PC-3 (cell line): ENCODE results near the gene SMAD7. TPM values are rescaled to one million over a fixed set of nuclear protein-coding genes. Genes with fewer than 3 reads are reported as not detected.

Experiments used
- ATAC-seq: fragments of 200-7000 bp; cut with Tn5 transposase; 2 replicates; pipeline ENCODE4 v1.9.1; 2020; ENCODE audit warnings: mild to moderate bottlenecking, moderate library complexity
- BruUV-seq: library from RNA; stranded (reverse); fragments of 400-500 nt; replicated peaks from 2 replicates; lab custom pipeline; 2021; lab: Mats Ljungman, UMichigan
- CTCF ChIA-PET: fragments of 300-600 bp; sonication (Branson Sonifier 250); formaldehyde crosslinking; loops from one replicate; lab custom pipeline; 2022; ENCODE audit warnings: antibody characterized with exemption; lab: Charles Lee
- POLR2A ChIA-PET: fragments of 300-600 bp; sonication (Branson Sonifier 250); formaldehyde crosslinking; loops from one replicate; lab custom pipeline; 2022; ENCODE audit warnings: antibody characterized with exemption; ENCODE audit not compliant: unreplicated experiment; lab: Charles Lee
- DNase-seq: peaks from one replicate; pipeline ENCODE4 v3.0.0-alpha.2; 2015
- H2AFZ ChIP-seq: fragments of 300-600 bp; sonication (generic); 2 replicates; pipeline ENCODE4 v1.6.0; 2016; ENCODE audit warnings: antibody characterized with exemption, low read length
- H3F3A ChIP-seq: fragments of 300-600 bp; sonication (generic); one replicate; pipeline ENCODE4 v1.6.0; 2017; ENCODE audit warnings: antibody characterized with exemption, low read length, control low read depth, mild to moderate bottlenecking; ENCODE audit not compliant: unreplicated experiment
- H3K27ac ChIP-seq: fragments of 300-600 bp; sonication (generic); 2 replicates; pipeline ENCODE4 v1.5.1; 2016; ENCODE audit warnings: mild to moderate bottlenecking, low read length
- H3K27me3 ChIP-seq: fragments of 300-600 bp; sonication (generic); 2 replicates; pipeline ENCODE4 v1.6.1; 2016; ENCODE audit warnings: low read length, mixed read lengths
- H3K36me3 ChIP-seq: fragments of 300-600 bp; sonication (generic); 2 replicates; pipeline ENCODE4 v1.6.1; 2016; ENCODE audit warnings: low read depth, mixed run types, low read length, mixed read lengths
- H3K4me1 ChIP-seq: fragments of 300-600 bp; sonication (generic); 2 replicates; pipeline ENCODE4 v1.5.1; 2016; ENCODE audit warnings: low read length; ENCODE audit not compliant: insufficient read depth
- H3K4me2 ChIP-seq: fragments of 300-600 bp; sonication (generic); 2 replicates; pipeline ENCODE4 v1.6.0; 2016; ENCODE audit warnings: low read length
- H3K4me3 ChIP-seq: fragments of 300-600 bp; sonication (generic); 2 replicates; pipeline ENCODE4 v1.5.1; 2016; ENCODE audit warnings: mild to moderate bottlenecking, low read length, mixed read lengths
- H3K79me2 ChIP-seq: fragments of 300-600 bp; sonication (generic); 2 replicates; pipeline ENCODE4 v1.6.1; 2017; ENCODE audit warnings: low read length, mixed read lengths
- H3K9ac ChIP-seq: fragments of 300-600 bp; sonication (generic); 2 replicates; pipeline ENCODE4 v1.6.0; 2016; ENCODE audit warnings: mild to moderate bottlenecking, low read length
- H3K9me2 ChIP-seq: fragments of 300-600 bp; sonication (generic); replicated peaks from 2 replicates; pipeline ENCODE4 v1.6.1; 2016; ENCODE audit warnings: mixed run types, low read length, mixed read lengths
- H3K9me3 ChIP-seq: fragments of 300-600 bp; sonication (generic); 2 replicates; pipeline ENCODE4 v1.6.1; 2016; ENCODE audit warnings: low read length, mixed read lengths
- H4K20me1 ChIP-seq: fragments of 300-600 bp; sonication (generic); 2 replicates; pipeline ENCODE4 v1.6.1; 2016; ENCODE audit warnings: low read length, mixed read lengths
- CTCF ChIP-seq: fragments of 300-600 bp; sonication (generic); conservative IDR thresholded peaks from 2 replicates; pipeline ENCODE4 v1.5.1; 2017; ENCODE audit warnings: antibody characterized with exemption, low read depth, mild to moderate bottlenecking, low read length
- EZH2 ChIP-seq: fragments of 300-600 bp; sonication (generic); IDR thresholded peaks from one replicate; pipeline ENCODE4 v1.6.1; 2017; ENCODE audit warnings: antibody characterized with exemption, mild to moderate bottlenecking, low read length; ENCODE audit not compliant: unreplicated experiment
- EZH2phosphoT487 ChIP-seq: fragments of 300-600 bp; sonication (generic); IDR thresholded peaks from 2 replicates; pipeline ENCODE4 v1.6.1; 2018; ENCODE audit warnings: mild to moderate bottlenecking, antibody characterized with exemption, low read length, borderline replicate concordance
- intact Hi-C: fragments of 100-400 bp; cut with micrococcal nuclease; formaldehyde crosslinking; loops from 2 replicates; pipeline ENCODE4 v1.9.0; 2023
- total RNA-seq: library from RNA; depleted of rRNA; stranded (reverse); fragments of >200 nt; gene quantifications from 2 replicates; pipeline ENCODE4 v1.2.3, GENCODE V29; 2014

The SMAD7 gene
- total RNA-seq, 1 experiment from 2014 or later = 9.4 TPM

GRCh38 chr18:48934723-48935432, 15.9 kb downstream of the SMAD7 start:
- TF ChIP-seq EZH2phosphoT487 (no peak), EZH2 (no peak), CTCF (no peak)
- intact Hi-C loops = no loop called here
- no peak for DNase-seq
- H3K79me2 ChIP-seq = no peaks in the 10 kb centered on the region
- BruUV-seq = no TSS peak
- ChIA-PET CTCF (no interaction called here), POLR2A (no interaction called here)
- no peaks in the 10 kb centered on the region for H3K9me3 ChIP-seq
- H3K4me2 ChIP-seq = no peak overlapping the region
- H3K4me1 ChIP-seq = peaks cover 7% of the 10 kb centered on the region; the same call in 1 of the 2 replicates
- no peak overlapping the region for H3K27ac ChIP-seq
- no peaks in the 10 kb centered on the region for H3K36me3 ChIP-seq
- H3K4me3 ChIP-seq = no peak overlapping the region
- H2AFZ ChIP-seq = no peak overlapping the region
- H3K9me2 ChIP-seq = no peaks in the 10 kb centered on the region
- no peak for ATAC-seq
- H3K27me3 ChIP-seq = no peaks in the 10 kb centered on the region
- H3K9ac ChIP-seq = no peak overlapping the region
- no peaks in the 10 kb centered on the region for H3F3A ChIP-seq
- no peaks in the 10 kb centered on the region for H4K20me1 ChIP-seq

- Histone ChIP-seq H3K9me3 (no peaks in the 10 kb centered on the region), H3K4me1 (peaks cover 7% of the 10 kb centered on the region; the same call in 1 of the 2 replicates), H4K20me1 (no peaks in the 10 kb centered on the region), H3K27me3 (no peaks in the 10 kb centered on the region), H3K9ac (no peak overlapping the region), H3K9me2 (no peaks in the 10 kb centered on the region), H3F3A (no peaks in the 10 kb centered on the region), H3K27ac (no peak overlapping the region), H2AFZ (no peak overlapping the region), H3K4me3 (no peak overlapping the region), H3K4me2 (no peak overlapping the region), H3K36me3 (no peaks in the 10 kb centered on the region), H3K79me2 (no peaks in the 10 kb centered on the region)
- ChIA-PET POLR2A (interaction anchor here (0.6 kb wide), 1 partner anchor 12 kb away, joined by 3 read pairs; no protein-coding TSS in a partner anchor), CTCF (no interaction called here)
- ATAC-seq = no peak
- TF ChIP-seq CTCF = no peak
- no peak for TF ChIP-seq EZH2phosphoT487
- TF ChIP-seq EZH2 = no peak
- no peak for DNase-seq
- BruUV-seq = no TSS peak
- intact Hi-C loops = no loop called here
These were observed 16.4 kb downstream of the SMAD7 start for GRCh38 chr18:48934415-48934722.

GRCh38 chr18:48933578-48934414, 17.0 kb downstream of the SMAD7 start:
- Histone ChIP-seq H3K79me2 (no peaks in the 10 kb centered on the region), H4K20me1 (no peaks in the 10 kb centered on the region)

More at GRCh38 chr18:48933578-48934414, 17.0 kb downstream of the SMAD7 start:
- DNase-seq (no peak), ATAC-seq (no peak)
- CTCF ChIA-PET = no interaction called here
- no peaks in the 10 kb centered on the region for H3K9me2 ChIP-seq
- no peaks in the 10 kb centered on the region for H3F3A ChIP-seq
- H3K4me3 ChIP-seq = no peak overlapping the region
- no peak overlapping the region for H3K27ac ChIP-seq
- H3K27me3 ChIP-seq = no peaks in the 10 kb centered on the region
- intact Hi-C loops = no loop called here
- H3K4me2 ChIP-seq = no peak overlapping the region
- no TSS peak for BruUV-seq
- no peak overlapping the region for H2AFZ ChIP-seq
- no peaks in the 10 kb centered on the region for H3K9me3 ChIP-seq
- POLR2A ChIA-PET = interaction anchor here (0.6 kb wide), 1 partner anchor 13 kb away, joined by 3 read pairs; no protein-coding TSS in a partner anchor
- TF ChIP-seq EZH2phosphoT487 = no peak
- TF ChIP-seq CTCF = no peak
- no peak for TF ChIP-seq EZH2
- peaks cover 7% of the 10 kb centered on the region; the same call in 1 of the 2 replicates for H3K4me1 ChIP-seq
- no peak overlapping the region for H3K9ac ChIP-seq
- no peaks in the 10 kb centered on the region for H3K36me3 ChIP-seq
